ENCODE results near the gene THOC6.

DNA sequence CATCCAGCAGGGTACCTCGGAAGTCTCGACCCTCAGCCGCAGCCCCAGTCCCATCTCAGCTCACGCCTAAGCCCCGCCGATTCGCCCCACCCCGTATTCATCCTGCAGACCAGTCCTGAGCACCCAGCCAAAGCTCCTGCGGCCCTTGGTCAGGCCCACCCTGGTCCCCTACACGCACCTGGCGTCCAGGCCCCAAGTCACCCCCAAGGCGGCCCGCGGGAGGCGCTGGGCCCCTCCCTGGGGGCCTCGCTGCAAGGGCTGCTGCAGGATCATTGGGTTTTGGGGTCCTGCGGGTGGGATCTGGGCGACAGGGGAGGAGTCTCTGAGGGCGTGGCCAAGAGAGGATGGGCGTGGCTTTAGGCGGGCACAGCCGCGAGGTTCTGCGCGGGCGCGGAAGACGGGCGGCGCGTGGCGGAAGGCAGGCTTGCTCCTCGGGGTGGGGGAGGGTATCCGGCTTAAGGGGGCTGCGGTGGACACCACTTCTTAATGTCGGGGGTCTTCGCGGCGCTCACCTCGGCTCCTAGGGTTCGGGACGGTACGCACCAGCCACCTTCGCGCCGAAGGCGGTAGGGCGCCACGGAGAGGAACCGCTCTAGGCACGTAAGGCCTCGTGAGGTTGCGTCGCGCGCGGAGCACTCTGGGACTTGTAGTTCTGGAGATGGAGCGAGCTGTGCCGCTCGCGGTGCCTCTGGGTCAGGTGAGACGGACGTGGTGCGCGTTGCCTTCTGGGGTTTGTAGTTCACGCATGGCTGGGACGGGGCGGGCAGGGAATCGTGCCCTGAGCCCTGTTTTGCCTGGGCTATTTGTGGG is at the start of gene THOC6, which contains the start of gene HCFC1R1:
- peak; percentile 55 for TF ChIP-seq TAF1 (IDR thresholded peaks at IDR 0.05; ENCODE audit: low read depth)
- TF ChIP-seq, protein P1, sequence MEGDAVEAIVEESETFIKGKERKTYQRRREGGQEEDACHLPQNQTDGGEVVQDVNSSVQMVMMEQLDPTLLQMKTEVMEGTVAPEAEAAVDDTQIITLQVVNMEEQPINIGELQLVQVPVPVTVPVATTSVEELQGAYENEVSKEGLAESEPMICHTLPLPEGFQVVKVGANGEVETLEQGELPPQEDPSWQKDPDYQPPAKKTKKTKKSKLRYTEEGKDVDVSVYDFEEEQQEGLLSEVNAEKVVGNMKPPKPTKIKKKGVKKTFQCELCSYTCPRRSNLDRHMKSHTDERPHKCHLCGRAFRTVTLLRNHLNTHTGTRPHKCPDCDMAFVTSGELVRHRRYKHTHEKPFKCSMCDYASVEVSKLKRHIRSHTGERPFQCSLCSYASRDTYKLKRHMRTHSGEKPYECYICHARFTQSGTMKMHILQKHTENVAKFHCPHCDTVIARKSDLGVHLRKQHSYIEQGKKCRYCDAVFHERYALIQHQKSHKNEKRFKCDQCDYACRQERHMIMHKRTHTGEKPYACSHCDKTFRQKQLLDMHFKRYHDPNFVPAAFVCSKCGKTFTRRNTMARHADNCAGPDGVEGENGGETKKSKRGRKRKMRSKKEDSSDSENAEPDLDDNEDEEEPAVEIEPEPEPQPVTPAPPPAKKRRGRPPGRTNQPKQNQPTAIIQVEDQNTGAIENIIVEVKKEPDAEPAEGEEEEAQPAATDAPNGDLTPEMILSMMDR (IDR thresholded peaks at IDR 0.05; ENCODE audit: poor library complexity, severe bottlenecking): no peak
- TF ChIP-seq EZH2 (IDR thresholded peaks at IDR 0.05; ENCODE audit: borderline replicate concordance, insufficient read depth, low read length, poor library complexity, severe bottlenecking): no peak
- TF ChIP-seq REST (IDR thresholded peaks at IDR 0.05; ENCODE audit: borderline replicate concordance): no peak
- no peak for TF ChIP-seq SMC3 (conservative IDR thresholded peaks at IDR 0.05; ENCODE audit: poor library complexity)
- peak; percentile 61 for TF ChIP-seq EP300 (conservative IDR thresholded peaks at IDR 0.05; ENCODE audit: poor library complexity, severe bottlenecking)
- TF ChIP-seq POLR2AphosphoS5 (IDR thresholded peaks at IDR 0.05): peak; percentile 65
- TF ChIP-seq MXI1 (conservative IDR thresholded peaks at IDR 0.05; ENCODE audit: poor library complexity, severe bottlenecking): peak; percentile 94
- no peak for TF ChIP-seq RAD21 (conservative IDR thresholded peaks at IDR 0.05)
